Suprapubic skin (tissue), 4 donors: ENCODE data around the gene DEPDC5. TPM values are rescaled to one million over a fixed set of nuclear protein-coding genes. Genes with fewer than 3 reads are reported as not detected.

Experiments
- DNase-seq, 2 donors: peaks; one replicate each; pipeline ENCODE4 v3.0.0-alpha.2; 2019; ENCODE audit warnings: low spot score in 2 of 2
- H3K27ac ChIP-seq: fragments of 200-600 bp; sonication (generic); one replicate; pipeline ENCODE4 v1.5.1; 2019
- H3K27me3 ChIP-seq: fragments of 200-600 bp; sonication (generic); one replicate; pipeline ENCODE4 v1.5.1; 2019
- H3K36me3 ChIP-seq: fragments of 200-600 bp; sonication (generic); one replicate; pipeline ENCODE4 v1.5.1; 2019
- H3K4me1 ChIP-seq: fragments of 200-600 bp; sonication (generic); one replicate; pipeline ENCODE4 v1.5.1; 2019
- H3K4me3 ChIP-seq: fragments of 200-600 bp; sonication (generic); one replicate; pipeline ENCODE4 v1.5.1; 2019; ENCODE audit warnings: mild to moderate bottlenecking
- H3K9me3 ChIP-seq: fragments of 200-600 bp; sonication (generic); one replicate; pipeline ENCODE4 v1.5.1; 2019
- CTCF ChIP-seq, 2 donors: fragments of 200-600 bp in 1 of 2; fragments of 450-650 bp in 1 of 2; sonication (generic) in 1 of 2; IDR thresholded peaks; one replicate each; pipeline ENCODE4 v1.5.1; 2016 to 2019; ENCODE audit warnings: antibody characterized with exemption in 2 of 2, mild to moderate bottlenecking in 1 of 2, moderate library complexity in 1 of 2
- EP300 ChIP-seq: sonication (generic); formaldehyde crosslinking; IDR thresholded peaks from one replicate; pipeline ENCODE4 v1.6.1; 2017; ENCODE audit warnings: antibody characterized with exemption
- POLR2A ChIP-seq, 2 donors: fragments of 450-650 bp; IDR thresholded peaks; one replicate each; pipeline ENCODE4 v1.6.1; 2017; ENCODE audit warnings: antibody characterized with exemption in 2 of 2, mild to moderate bottlenecking in 2 of 2, moderate library complexity in 2 of 2
- POLR2AphosphoS5 ChIP-seq, 3 donors: sonication (generic); formaldehyde crosslinking; IDR thresholded peaks; one replicate each; pipeline ENCODE4 v1.6.1; 2017; ENCODE audit warnings: antibody characterized with exemption in 3 of 3
- WGBS: methylation state at CpG from one replicate; pipeline ENCODE4 v1.1.5; 2018; 5-methylcytosine and 5-hydroxymethylcytosine counted together
- total RNA-seq, 4 donors: library from RNA; depleted of rRNA; stranded (reverse); fragments of >200 nt; gene quantifications; one replicate each; pipeline ENCODE4 v1.1.0, GENCODE V29; 2016

The DEPDC5 gene
- total RNA-seq, 4 donors from 2014 or later, result 10.2 to 35.6 (median 15.5) TPM

GRCh38 chr22:31826443-31826842, 72.6 kb downstream of the DEPDC5 start:
- no peak overlapping the region for H3K4me3 ChIP-seq
- H3K4me1 ChIP-seq, result peaks cover 22% of the 10 kb centered on the region
- H3K27ac ChIP-seq, result no peak overlapping the region
- no peak for DNase-seq
- H3K36me3 ChIP-seq, result peaks cover 57% of the 10 kb centered on the region
- no peak for TF ChIP-seq CTCF (IDR thresholded peaks at IDR 0.05)
- TF ChIP-seq POLR2AphosphoS5 (IDR thresholded peaks at IDR 0.05), result no peak
- TF ChIP-seq POLR2A (IDR thresholded peaks at IDR 0.05), result no peak
- TF ChIP-seq EP300, result no peak
- 45% methylated on average over 6 of the region's 6 CpGs for WGBS
- no peaks in the 10 kb centered on the region for H3K27me3 ChIP-seq
- H3K9me3 ChIP-seq, result no peaks in the 10 kb centered on the region

GRCh38 chr22:31828739-31829138, 74.9 kb downstream of the DEPDC5 start:
- TF ChIP-seq EP300, result no peak
- no peak for TF ChIP-seq CTCF (IDR thresholded peaks at IDR 0.05)
- TF ChIP-seq POLR2AphosphoS5 (IDR thresholded peaks at IDR 0.05), result no peak
- TF ChIP-seq POLR2A (IDR thresholded peaks at IDR 0.05), result no peak
- no peak overlapping the region for H3K4me3 ChIP-seq
- peaks cover 40% of the 10 kb centered on the region for H3K36me3 ChIP-seq
- H3K27ac ChIP-seq, result no peak overlapping the region
- peaks cover 22% of the 10 kb centered on the region for H3K4me1 ChIP-seq
- WGBS, result 81% methylated on average over 5 of the region's 5 CpGs
- H3K27me3 ChIP-seq, result no peaks in the 10 kb centered on the region
- no peak for DNase-seq
- H3K9me3 ChIP-seq, result no peaks in the 10 kb centered on the region

GRCh38 chr22:31829505-31829904, 75.7 kb downstream of the DEPDC5 start:
- 11% methylated on average over 1 of the region's 1 CpG for WGBS

GRCh38 chr22:31830721-31831070, 76.9 kb downstream of the DEPDC5 start:
- no peak for DNase-seq
- Histone ChIP-seq H3K27me3 (no peaks in the 10 kb centered on the region), H3K9me3 (no peaks in the 10 kb centered on the region), H3K36me3 (peaks cover 30% of the 10 kb centered on the region), H3K4me1 (peaks cover 22% of the 10 kb centered on the region), H3K27ac (no peak overlapping the region), H3K4me3 (no peak overlapping the region)
- 47% methylated on average over 1 of the region's 1 CpG for WGBS
- no peak for TF ChIP-seq CTCF (IDR thresholded peaks at IDR 0.05)
- TF ChIP-seq POLR2AphosphoS5 (IDR thresholded peaks at IDR 0.05), result no peak
- no peak for TF ChIP-seq POLR2A (IDR thresholded peaks at IDR 0.05)
- TF ChIP-seq EP300, result no peak

More at GRCh38 chr22:31829505-31829904, 75.7 kb downstream of the DEPDC5 start:
- H3K36me3 ChIP-seq, result peaks cover 34% of the 10 kb centered on the region
- no peak overlapping the region for H3K4me3 ChIP-seq
- peaks cover 22% of the 10 kb centered on the region for H3K4me1 ChIP-seq
- TF ChIP-seq POLR2AphosphoS5 (IDR thresholded peaks at IDR 0.05), result no peak
- no peak for TF ChIP-seq CTCF (IDR thresholded peaks at IDR 0.05)
- no peak for TF ChIP-seq POLR2A (IDR thresholded peaks at IDR 0.05)
- no peak for TF ChIP-seq EP300
- H3K27ac ChIP-seq, result peak overlapping the region; percentile 35
- H3K27me3 ChIP-seq, result no peaks in the 10 kb centered on the region
- no peak for DNase-seq
- no peaks in the 10 kb centered on the region for H3K9me3 ChIP-seq

GRCh38 chr22:31833930-31834329, 80.1 kb downstream of the DEPDC5 start:
- TF ChIP-seq EP300, result no peak
- no peak for TF ChIP-seq POLR2AphosphoS5 (IDR thresholded peaks at IDR 0.05)
- no peak for TF ChIP-seq POLR2A (IDR thresholded peaks at IDR 0.05)
- no peak for TF ChIP-seq CTCF (IDR thresholded peaks at IDR 0.05)
- peaks cover 16% of the 10 kb centered on the region for H3K4me1 ChIP-seq
- peaks cover 45% of the 10 kb centered on the region for H3K36me3 ChIP-seq
- H3K27me3 ChIP-seq, result no peaks in the 10 kb centered on the region
- 90% methylated on average over 1 of the region's 1 CpG for WGBS
- no peak overlapping the region for H3K4me3 ChIP-seq
- no peak for DNase-seq
- H3K9me3 ChIP-seq, result no peaks in the 10 kb centered on the region
- H3K27ac ChIP-seq, result no peak overlapping the region
